PC-3 (cell line): ENCODE measurements around the gene TNFSF13B. TPM values are rescaled to one million over a fixed set of nuclear protein-coding genes. Genes with fewer than 3 reads are reported as not detected.
"Not testable (repeated sequence)": the region's sequence is repeated elsewhere in the genome, so short reads cannot be mapped to it uniquely, and the experiment has no call there.

ENCODE experiments used
- ATAC-seq: fragments of 200-7000 bp; cut with Tn5 transposase; 2 replicates; pipeline ENCODE4 v1.9.1; 2020; ENCODE audit warnings: mild to moderate bottlenecking, moderate library complexity
- BruUV-seq: library from RNA; stranded (reverse); fragments of 400-500 nt; replicated peaks from 2 replicates; lab custom pipeline; 2021; lab: Mats Ljungman, UMichigan
- CTCF ChIA-PET: fragments of 300-600 bp; sonication (Branson Sonifier 250); formaldehyde crosslinking; loops from one replicate; lab custom pipeline; 2022; ENCODE audit warnings: antibody characterized with exemption; lab: Charles Lee
- POLR2A ChIA-PET: fragments of 300-600 bp; sonication (Branson Sonifier 250); formaldehyde crosslinking; loops from one replicate; lab custom pipeline; 2022; ENCODE audit warnings: antibody characterized with exemption; ENCODE audit not compliant: unreplicated experiment; lab: Charles Lee
- DNase-seq: peaks from one replicate; pipeline ENCODE4 v3.0.0-alpha.2; 2015
- H2AFZ ChIP-seq: fragments of 300-600 bp; sonication (generic); 2 replicates; pipeline ENCODE4 v1.6.0; 2016; ENCODE audit warnings: antibody characterized with exemption, low read length
- H3F3A ChIP-seq: fragments of 300-600 bp; sonication (generic); one replicate; pipeline ENCODE4 v1.6.0; 2017; ENCODE audit warnings: antibody characterized with exemption, low read length, control low read depth, mild to moderate bottlenecking; ENCODE audit not compliant: unreplicated experiment
- H3K27ac ChIP-seq: fragments of 300-600 bp; sonication (generic); 2 replicates; pipeline ENCODE4 v1.5.1; 2016; ENCODE audit warnings: mild to moderate bottlenecking, low read length
- H3K27me3 ChIP-seq: fragments of 300-600 bp; sonication (generic); 2 replicates; pipeline ENCODE4 v1.6.1; 2016; ENCODE audit warnings: low read length, mixed read lengths
- H3K36me3 ChIP-seq: fragments of 300-600 bp; sonication (generic); 2 replicates; pipeline ENCODE4 v1.6.1; 2016; ENCODE audit warnings: low read depth, mixed run types, low read length, mixed read lengths
- H3K4me1 ChIP-seq: fragments of 300-600 bp; sonication (generic); 2 replicates; pipeline ENCODE4 v1.5.1; 2016; ENCODE audit warnings: low read length; ENCODE audit not compliant: insufficient read depth
- H3K4me2 ChIP-seq: fragments of 300-600 bp; sonication (generic); 2 replicates; pipeline ENCODE4 v1.6.0; 2016; ENCODE audit warnings: low read length
- H3K4me3 ChIP-seq: fragments of 300-600 bp; sonication (generic); 2 replicates; pipeline ENCODE4 v1.5.1; 2016; ENCODE audit warnings: mild to moderate bottlenecking, low read length, mixed read lengths
- H3K79me2 ChIP-seq: fragments of 300-600 bp; sonication (generic); 2 replicates; pipeline ENCODE4 v1.6.1; 2017; ENCODE audit warnings: low read length, mixed read lengths
- H3K9ac ChIP-seq: fragments of 300-600 bp; sonication (generic); 2 replicates; pipeline ENCODE4 v1.6.0; 2016; ENCODE audit warnings: mild to moderate bottlenecking, low read length
- H3K9me2 ChIP-seq: fragments of 300-600 bp; sonication (generic); replicated peaks from 2 replicates; pipeline ENCODE4 v1.6.1; 2016; ENCODE audit warnings: mixed run types, low read length, mixed read lengths
- H3K9me3 ChIP-seq: fragments of 300-600 bp; sonication (generic); 2 replicates; pipeline ENCODE4 v1.6.1; 2016; ENCODE audit warnings: low read length, mixed read lengths
- H4K20me1 ChIP-seq: fragments of 300-600 bp; sonication (generic); 2 replicates; pipeline ENCODE4 v1.6.1; 2016; ENCODE audit warnings: low read length, mixed read lengths
- CTCF ChIP-seq: fragments of 300-600 bp; sonication (generic); conservative IDR thresholded peaks from 2 replicates; pipeline ENCODE4 v1.5.1; 2017; ENCODE audit warnings: antibody characterized with exemption, low read depth, mild to moderate bottlenecking, low read length
- EZH2 ChIP-seq: fragments of 300-600 bp; sonication (generic); IDR thresholded peaks from one replicate; pipeline ENCODE4 v1.6.1; 2017; ENCODE audit warnings: antibody characterized with exemption, mild to moderate bottlenecking, low read length; ENCODE audit not compliant: unreplicated experiment
- EZH2phosphoT487 ChIP-seq: fragments of 300-600 bp; sonication (generic); IDR thresholded peaks from 2 replicates; pipeline ENCODE4 v1.6.1; 2018; ENCODE audit warnings: mild to moderate bottlenecking, antibody characterized with exemption, low read length, borderline replicate concordance
- intact Hi-C: fragments of 100-400 bp; cut with micrococcal nuclease; formaldehyde crosslinking; loops from 2 replicates; pipeline ENCODE4 v1.9.0; 2023
- total RNA-seq: library from RNA; depleted of rRNA; stranded (reverse); fragments of >200 nt; gene quantifications from 2 replicates; pipeline ENCODE4 v1.2.3, GENCODE V29; 2014

The TNFSF13B gene
- total RNA-seq, 1 experiment from 2014 or later = not detected

DNA sequence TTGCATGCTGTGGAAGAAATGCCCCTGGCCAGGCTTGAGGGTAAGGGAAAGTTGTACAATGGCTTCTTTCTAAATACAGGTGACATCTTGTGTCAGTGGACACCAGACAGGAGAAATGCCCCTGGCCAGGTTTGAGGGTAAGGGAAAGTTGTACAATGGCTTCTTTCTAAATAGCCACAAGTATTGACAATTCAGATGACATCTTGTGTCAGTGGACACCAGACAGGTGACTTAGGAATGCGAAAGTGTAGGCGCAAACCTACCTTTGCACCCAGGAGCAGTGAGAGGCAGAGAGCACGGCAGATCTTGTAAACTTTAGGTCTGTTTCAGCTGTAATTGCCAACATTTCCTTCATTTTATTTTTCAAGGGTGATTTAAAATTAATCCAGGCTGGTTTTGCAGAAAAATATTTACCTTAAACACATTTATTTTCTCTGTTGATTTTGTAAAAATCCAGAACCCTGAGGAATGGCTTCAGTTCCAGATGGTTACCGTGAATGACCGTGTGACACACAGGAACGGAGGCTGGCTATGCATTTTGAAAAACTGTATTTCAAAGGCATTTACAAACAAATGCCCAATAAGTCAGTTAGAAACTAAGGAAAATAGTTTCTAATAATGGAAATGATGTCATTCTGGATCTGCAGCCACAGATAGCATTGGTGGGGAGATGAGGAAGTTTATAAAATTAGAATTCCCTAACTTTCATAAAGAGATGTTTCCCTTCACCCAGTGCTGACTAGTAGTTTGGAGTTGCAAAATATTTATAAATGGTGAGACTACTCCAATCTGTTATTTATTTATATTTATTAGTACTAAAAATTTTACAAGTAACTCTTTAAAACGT lies 34.9 kb downstream of the TNFSF13B start:
- no peaks in the 10 kb centered on the region for H3K9me2 ChIP-seq
- H2AFZ ChIP-seq = no peak overlapping the region
- ATAC-seq = no peak
- no peaks in the 10 kb centered on the region for H3K36me3 ChIP-seq
- no peak overlapping the region for H3K9ac ChIP-seq
- H3K4me1 ChIP-seq = no peaks in the 10 kb centered on the region
- intact Hi-C loops = no loop called here
- CTCF ChIA-PET = no interaction called here
- H3K9me3 ChIP-seq = no peaks in the 10 kb centered on the region
- no peaks in the 10 kb centered on the region for H3K79me2 ChIP-seq
- H4K20me1 ChIP-seq = no peaks in the 10 kb centered on the region
- no peaks in the 10 kb centered on the region for H3F3A ChIP-seq
- peaks cover 51% of the 10 kb centered on the region for H3K27me3 ChIP-seq
- BruUV-seq = no TSS peak
- DNase-seq = no peak
- no peak overlapping the region for H3K4me3 ChIP-seq
- H3K4me2 ChIP-seq = no peak overlapping the region
- H3K27ac ChIP-seq = no peak overlapping the region
- TF ChIP-seq EZH2phosphoT487 (no peak), EZH2 (no peak), CTCF (no peak)
- POLR2A ChIA-PET = no interaction called here

DNA sequence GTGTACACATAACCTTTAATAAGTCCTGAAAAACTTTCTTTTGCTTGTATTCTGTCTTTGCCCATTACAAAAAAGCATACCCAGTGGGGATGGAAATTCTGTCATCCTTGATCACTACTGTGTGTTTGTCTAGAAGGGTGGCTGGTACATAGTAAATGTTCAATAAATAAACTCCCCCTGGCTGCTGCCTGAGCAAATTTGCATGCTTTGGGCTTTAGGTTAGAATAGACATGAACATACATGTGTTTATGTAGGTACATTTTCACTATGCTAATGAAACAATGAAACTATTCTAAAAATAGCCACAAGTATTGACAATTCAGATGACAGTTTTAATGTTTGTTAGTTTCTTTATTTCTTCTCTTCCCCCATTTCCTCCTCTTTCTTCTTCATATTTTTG lies 36.1 kb downstream of the TNFSF13B start:
- no peak for DNase-seq
- Histone ChIP-seq H3K27me3 (peaks cover 47% of the 10 kb centered on the region), H3K4me2 (no peak overlapping the region), H3K79me2 (no peaks in the 10 kb centered on the region), H3F3A (no peaks in the 10 kb centered on the region), H3K27ac (no peak overlapping the region), H3K36me3 (no peaks in the 10 kb centered on the region), H3K9ac (no peak overlapping the region), H3K9me3 (no peaks in the 10 kb centered on the region), H3K4me1 (no peaks in the 10 kb centered on the region), H2AFZ (no peak overlapping the region), H4K20me1 (no peaks in the 10 kb centered on the region), H3K9me2 (no peaks in the 10 kb centered on the region), H3K4me3 (no peak overlapping the region)
- ATAC-seq = no peak
- BruUV-seq = no TSS peak
- ChIA-PET CTCF (no interaction called here), POLR2A (no interaction called here)
- intact Hi-C loops = no loop called here
- no peak for TF ChIP-seq EZH2

DNA sequence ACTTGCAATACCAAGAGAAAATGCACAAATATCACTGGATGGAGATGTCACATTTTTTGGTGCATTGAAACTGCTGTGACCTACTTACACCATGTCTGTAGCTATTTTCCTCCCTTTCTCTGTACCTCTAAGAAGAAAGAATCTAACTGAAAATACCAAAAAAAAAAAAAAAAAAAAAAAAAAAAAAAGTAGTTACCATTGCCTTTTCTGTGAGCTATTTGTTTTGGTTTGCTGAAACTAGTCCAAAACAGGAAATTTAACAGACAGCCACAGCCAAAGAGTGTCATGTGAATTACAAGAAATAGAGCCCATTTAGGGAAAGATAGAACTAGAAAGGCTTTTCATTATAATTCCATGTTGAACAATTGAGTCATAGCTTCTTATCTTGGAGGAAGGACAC lies 37.3 kb downstream of the TNFSF13B start:
- no peaks in the 10 kb centered on the region for H3F3A ChIP-seq
- no peaks in the 10 kb centered on the region for H4K20me1 ChIP-seq
- no peak overlapping the region for H3K4me3 ChIP-seq
- H3K27ac ChIP-seq = no peak overlapping the region
- no peaks in the 10 kb centered on the region for H3K9me2 ChIP-seq
- TF ChIP-seq CTCF (no peak), EZH2phosphoT487 (no peak), EZH2 (no peak)
- DNase-seq = no peak
- H3K4me2 ChIP-seq = no peak overlapping the region
- no peaks in the 10 kb centered on the region for H3K4me1 ChIP-seq
- no peaks in the 10 kb centered on the region for H3K79me2 ChIP-seq
- BruUV-seq = no TSS peak
- intact Hi-C loops = no loop called here
- H3K36me3 ChIP-seq = no peaks in the 10 kb centered on the region
- no peak for ATAC-seq
- CTCF ChIA-PET = interaction anchor here (0.7 kb wide), 1 partner anchor 62 kb away, joined by 7 read pairs; no protein-coding TSS in a partner anchor
- H3K9me3 ChIP-seq = no peaks in the 10 kb centered on the region
- no peak overlapping the region for H2AFZ ChIP-seq
- H3K27me3 ChIP-seq = peaks cover 36% of the 10 kb centered on the region
- POLR2A ChIA-PET = no interaction called here
- H3K9ac ChIP-seq = no peak overlapping the region

DNA sequence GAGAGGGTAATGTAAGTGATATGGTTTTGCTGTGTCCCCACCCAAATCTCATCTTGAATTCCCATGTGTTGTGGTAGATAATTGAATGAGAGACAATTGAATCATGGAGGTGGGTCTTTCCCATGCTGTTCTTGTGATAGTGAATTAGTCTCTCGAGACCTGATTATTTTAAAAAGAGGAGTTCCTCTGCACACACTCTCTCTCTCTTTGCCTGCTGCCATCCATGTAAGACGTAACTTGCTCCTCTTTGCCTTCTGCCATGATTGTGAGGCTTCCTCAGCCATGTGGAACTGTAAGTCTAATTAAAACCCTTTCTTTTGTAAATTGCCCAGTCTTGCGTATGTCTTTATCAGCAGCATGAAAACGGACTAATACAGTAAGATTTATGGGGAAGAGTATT lies 42.1 kb downstream of the TNFSF13B start:
- BruUV-seq, H3K27ac ChIP-seq, H3K9me3 ChIP-seq, H3K9ac ChIP-seq, POLR2A ChIA-PET, H3K79me2 ChIP-seq, H3K4me1 ChIP-seq, H3K4me3 ChIP-seq, CTCF ChIA-PET, ATAC-seq, H3K4me2 ChIP-seq, DNase-seq, H3F3A ChIP-seq, H3K36me3 ChIP-seq, H3K9me2 ChIP-seq, intact Hi-C loops, H4K20me1 ChIP-seq, H2AFZ ChIP-seq: not testable (repeated sequence)
- peaks cover 11% of the 10 kb centered on the region for H3K27me3 ChIP-seq
